Measurements from ENCODE around the gene RAB11FIP4. TPM values are rescaled to one million over a fixed set of nuclear protein-coding genes. Genes with fewer than 3 reads are reported as not detected.

RAB11FIP4 gene
- total RNA-seq, 1 donor from 2014 or later: 10.2 TPM

DNA sequence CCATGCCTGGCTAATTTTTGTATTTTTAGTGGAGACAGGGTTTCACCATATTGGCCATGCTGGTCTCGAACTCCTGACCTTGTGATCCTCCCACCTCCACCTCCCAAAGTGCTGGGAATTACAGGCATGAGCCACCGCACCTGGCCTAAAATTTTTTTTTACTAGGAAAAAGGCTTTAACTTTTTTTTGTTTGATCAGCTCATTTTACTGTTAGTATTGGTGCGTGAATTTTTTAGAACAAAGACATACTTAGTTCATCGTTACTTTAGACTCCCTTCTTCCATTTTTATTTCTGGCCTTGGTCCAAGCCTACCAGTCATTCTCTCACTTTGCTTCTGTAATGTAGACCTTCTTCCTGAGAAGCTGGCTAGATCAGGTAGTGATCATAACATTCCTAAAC is 25.4 kb upstream of the RAB11FIP4 start:
- Histone ChIP-seq H3K4me3 (no peak overlapping the region), H3K27ac (no peak overlapping the region), H2AFZ (replicated peaks) (no peak overlapping the region), H3K4me2 (no peak overlapping the region), H3F3A (ENCODE audit: low read depth) (peaks cover 13% of the 10 kb centered on the region), H3K4me1 (peaks cover 7% of the 10 kb centered on the region), H4K20me1 (ENCODE audit: low read depth) (peaks cover 10% of the 10 kb centered on the region), H3K36me3 (peaks cover 9% of the 10 kb centered on the region), H3K9me3 (ENCODE audit: low read depth) (no peaks in the 10 kb centered on the region), H3K9ac (no peak overlapping the region), H3K27me3 (no peaks in the 10 kb centered on the region), H3K79me2 (ENCODE audit: low read depth) (no peaks in the 10 kb centered on the region)
- no peak for DNase-seq (ENCODE audit: low spot score)
- Mint-ChIP-seq H3K27ac (no peak overlapping the region), H3K4me3 (no peak overlapping the region), H3K9me3 (no peaks in the 10 kb centered on the region), H3K4me1 (no peaks in the 10 kb centered on the region), H3K27me3 (ENCODE audit: insufficient read depth, low read depth) (no peaks in the 10 kb centered on the region), H3K36me3 (peaks cover 18% of the 10 kb centered on the region)
- TF ChIP-seq EZH2 (IDR thresholded peaks at IDR 0.05) (no peak), EZH2phosphoT487 (IDR thresholded peaks at IDR 0.05) (no peak)
- TF ChIP-seq, protein P1, sequence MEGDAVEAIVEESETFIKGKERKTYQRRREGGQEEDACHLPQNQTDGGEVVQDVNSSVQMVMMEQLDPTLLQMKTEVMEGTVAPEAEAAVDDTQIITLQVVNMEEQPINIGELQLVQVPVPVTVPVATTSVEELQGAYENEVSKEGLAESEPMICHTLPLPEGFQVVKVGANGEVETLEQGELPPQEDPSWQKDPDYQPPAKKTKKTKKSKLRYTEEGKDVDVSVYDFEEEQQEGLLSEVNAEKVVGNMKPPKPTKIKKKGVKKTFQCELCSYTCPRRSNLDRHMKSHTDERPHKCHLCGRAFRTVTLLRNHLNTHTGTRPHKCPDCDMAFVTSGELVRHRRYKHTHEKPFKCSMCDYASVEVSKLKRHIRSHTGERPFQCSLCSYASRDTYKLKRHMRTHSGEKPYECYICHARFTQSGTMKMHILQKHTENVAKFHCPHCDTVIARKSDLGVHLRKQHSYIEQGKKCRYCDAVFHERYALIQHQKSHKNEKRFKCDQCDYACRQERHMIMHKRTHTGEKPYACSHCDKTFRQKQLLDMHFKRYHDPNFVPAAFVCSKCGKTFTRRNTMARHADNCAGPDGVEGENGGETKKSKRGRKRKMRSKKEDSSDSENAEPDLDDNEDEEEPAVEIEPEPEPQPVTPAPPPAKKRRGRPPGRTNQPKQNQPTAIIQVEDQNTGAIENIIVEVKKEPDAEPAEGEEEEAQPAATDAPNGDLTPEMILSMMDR (IDR thresholded peaks at IDR 0.05): no peak

DNA sequence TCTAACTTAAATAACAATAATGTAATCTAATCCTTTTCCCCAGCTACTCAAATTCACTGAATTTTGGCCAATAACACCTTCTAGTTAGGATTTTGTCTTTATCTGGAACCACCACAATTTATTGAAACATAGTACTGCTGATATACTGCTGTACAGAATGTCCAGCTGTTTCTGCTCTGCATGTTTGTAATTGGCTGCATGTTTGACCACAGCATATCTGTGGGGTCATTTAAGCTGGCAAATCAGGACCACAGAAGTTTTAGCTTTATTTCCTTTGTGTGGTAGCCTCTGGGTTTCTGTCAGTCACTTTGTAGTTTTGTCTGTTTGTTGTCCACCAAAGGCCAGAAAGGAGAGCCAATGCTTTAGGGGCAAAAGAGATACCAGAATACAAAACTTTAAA is 22.2 kb upstream of the RAB11FIP4 start:
- no peak overlapping the region for H3K4me3 ChIP-seq
- H2AFZ ChIP-seq (replicated peaks): no peak overlapping the region
- H3K27me3 ChIP-seq: no peaks in the 10 kb centered on the region
- H3K4me2 ChIP-seq: no peak overlapping the region
- peaks cover 13% of the 10 kb centered on the region for H4K20me1 ChIP-seq (ENCODE audit: low read depth)
- H3K4me1 ChIP-seq: peaks cover 7% of the 10 kb centered on the region
- no peaks in the 10 kb centered on the region for H3K79me2 ChIP-seq (ENCODE audit: low read depth)
- Mint-ChIP-seq H3K27ac (no peak overlapping the region), H3K4me1 (no peaks in the 10 kb centered on the region), H3K36me3 (peaks cover 3% of the 10 kb centered on the region), H3K4me3 (no peak overlapping the region), H3K27me3 (ENCODE audit: insufficient read depth, low read depth) (no peaks in the 10 kb centered on the region), H3K9me3 (no peaks in the 10 kb centered on the region)
- peaks cover 5% of the 10 kb centered on the region for H3K36me3 ChIP-seq
- no peaks in the 10 kb centered on the region for H3K9me3 ChIP-seq (ENCODE audit: low read depth)
- H3K27ac ChIP-seq: no peak overlapping the region
- H3K9ac ChIP-seq: no peak overlapping the region
- H3F3A ChIP-seq (ENCODE audit: low read depth): peaks cover 29% of the 10 kb centered on the region
- no peak for TF ChIP-seq EZH2phosphoT487 (IDR thresholded peaks at IDR 0.05)
- TF ChIP-seq EZH2 (IDR thresholded peaks at IDR 0.05): no peak
- TF ChIP-seq, protein P1 (IDR thresholded peaks at IDR 0.05): no peak
- DNase-seq (ENCODE audit: low spot score): no peak

DNA sequence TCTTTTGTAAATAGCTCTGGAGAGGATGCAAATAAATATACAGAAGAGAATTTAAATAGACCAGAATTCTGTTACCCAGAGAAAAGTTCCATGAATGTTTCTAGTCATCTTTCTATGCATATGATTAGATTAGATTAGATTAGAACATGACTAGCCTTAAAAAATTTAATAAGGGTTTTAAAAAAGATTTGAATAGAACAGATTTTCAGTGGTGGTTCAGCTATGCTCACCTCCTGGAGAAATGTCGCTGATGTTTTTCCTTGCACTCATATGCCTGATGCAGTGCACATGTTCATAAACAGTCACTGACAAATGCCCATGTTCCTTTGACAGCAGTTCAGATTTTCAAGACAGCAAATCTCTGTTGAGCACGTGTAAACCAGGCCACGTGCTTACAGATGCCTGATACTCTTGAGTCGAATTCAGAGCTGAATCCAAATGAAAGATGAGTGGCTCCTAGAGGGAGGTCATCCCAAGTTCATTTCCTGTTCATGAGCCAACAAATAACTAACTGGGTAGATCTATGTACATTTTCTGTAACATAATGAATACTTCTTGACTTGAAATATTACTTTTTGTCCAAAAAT is 19.9 kb upstream of the RAB11FIP4 start:
- H3K4me3 ChIP-seq: no peak overlapping the region
- H3K9me3 ChIP-seq (ENCODE audit: low read depth): no peaks in the 10 kb centered on the region
- H3K27me3 ChIP-seq: no peaks in the 10 kb centered on the region
- H3K4me1 ChIP-seq: peaks cover 6% of the 10 kb centered on the region
- Mint-ChIP-seq H3K36me3 (peaks cover 2% of the 10 kb centered on the region), H3K4me1 (no peaks in the 10 kb centered on the region), H3K27ac (no peak overlapping the region), H3K4me3 (no peak overlapping the region), H3K27me3 (ENCODE audit: insufficient read depth, low read depth) (no peaks in the 10 kb centered on the region), H3K9me3 (no peaks in the 10 kb centered on the region)
- peaks cover 8% of the 10 kb centered on the region for H3K36me3 ChIP-seq
- H3K4me2 ChIP-seq: no peak overlapping the region
- TF ChIP-seq EZH2phosphoT487 (IDR thresholded peaks at IDR 0.05): no peak
- TF ChIP-seq, protein P1 (IDR thresholded peaks at IDR 0.05): no peak
- no peak for TF ChIP-seq EZH2 (IDR thresholded peaks at IDR 0.05)
- H3K9ac ChIP-seq: no peak overlapping the region
- no peaks in the 10 kb centered on the region for H3K79me2 ChIP-seq (ENCODE audit: low read depth)
- H3F3A ChIP-seq (ENCODE audit: low read depth): peaks cover 24% of the 10 kb centered on the region
- H2AFZ ChIP-seq (replicated peaks): no peak overlapping the region
- no peak overlapping the region for H3K27ac ChIP-seq
- H4K20me1 ChIP-seq (ENCODE audit: low read depth): peaks cover 13% of the 10 kb centered on the region
- no peak for DNase-seq (ENCODE audit: low spot score)

Measured in neural progenitor cell (in vitro differentiated cells).